ENCODE results near the gene PIH1D2. TPM values are rescaled to one million over a fixed set of nuclear protein-coding genes. Genes with fewer than 3 reads are reported as not detected.

PIH1D2 gene
- total and polyA plus RNA-seq, 9 of the 15 experiments (the other 6 are each of a cell fraction or from before 2014, with no cell fraction given) = 1.5 to 5.4 (median 3.0) TPM

GRCh38 chr11:112073941-112074811 lies at the start of gene PIH1D2, which contains the start of gene NKAPD1 (continued):
- TF ChIP-seq, protein P1, sequence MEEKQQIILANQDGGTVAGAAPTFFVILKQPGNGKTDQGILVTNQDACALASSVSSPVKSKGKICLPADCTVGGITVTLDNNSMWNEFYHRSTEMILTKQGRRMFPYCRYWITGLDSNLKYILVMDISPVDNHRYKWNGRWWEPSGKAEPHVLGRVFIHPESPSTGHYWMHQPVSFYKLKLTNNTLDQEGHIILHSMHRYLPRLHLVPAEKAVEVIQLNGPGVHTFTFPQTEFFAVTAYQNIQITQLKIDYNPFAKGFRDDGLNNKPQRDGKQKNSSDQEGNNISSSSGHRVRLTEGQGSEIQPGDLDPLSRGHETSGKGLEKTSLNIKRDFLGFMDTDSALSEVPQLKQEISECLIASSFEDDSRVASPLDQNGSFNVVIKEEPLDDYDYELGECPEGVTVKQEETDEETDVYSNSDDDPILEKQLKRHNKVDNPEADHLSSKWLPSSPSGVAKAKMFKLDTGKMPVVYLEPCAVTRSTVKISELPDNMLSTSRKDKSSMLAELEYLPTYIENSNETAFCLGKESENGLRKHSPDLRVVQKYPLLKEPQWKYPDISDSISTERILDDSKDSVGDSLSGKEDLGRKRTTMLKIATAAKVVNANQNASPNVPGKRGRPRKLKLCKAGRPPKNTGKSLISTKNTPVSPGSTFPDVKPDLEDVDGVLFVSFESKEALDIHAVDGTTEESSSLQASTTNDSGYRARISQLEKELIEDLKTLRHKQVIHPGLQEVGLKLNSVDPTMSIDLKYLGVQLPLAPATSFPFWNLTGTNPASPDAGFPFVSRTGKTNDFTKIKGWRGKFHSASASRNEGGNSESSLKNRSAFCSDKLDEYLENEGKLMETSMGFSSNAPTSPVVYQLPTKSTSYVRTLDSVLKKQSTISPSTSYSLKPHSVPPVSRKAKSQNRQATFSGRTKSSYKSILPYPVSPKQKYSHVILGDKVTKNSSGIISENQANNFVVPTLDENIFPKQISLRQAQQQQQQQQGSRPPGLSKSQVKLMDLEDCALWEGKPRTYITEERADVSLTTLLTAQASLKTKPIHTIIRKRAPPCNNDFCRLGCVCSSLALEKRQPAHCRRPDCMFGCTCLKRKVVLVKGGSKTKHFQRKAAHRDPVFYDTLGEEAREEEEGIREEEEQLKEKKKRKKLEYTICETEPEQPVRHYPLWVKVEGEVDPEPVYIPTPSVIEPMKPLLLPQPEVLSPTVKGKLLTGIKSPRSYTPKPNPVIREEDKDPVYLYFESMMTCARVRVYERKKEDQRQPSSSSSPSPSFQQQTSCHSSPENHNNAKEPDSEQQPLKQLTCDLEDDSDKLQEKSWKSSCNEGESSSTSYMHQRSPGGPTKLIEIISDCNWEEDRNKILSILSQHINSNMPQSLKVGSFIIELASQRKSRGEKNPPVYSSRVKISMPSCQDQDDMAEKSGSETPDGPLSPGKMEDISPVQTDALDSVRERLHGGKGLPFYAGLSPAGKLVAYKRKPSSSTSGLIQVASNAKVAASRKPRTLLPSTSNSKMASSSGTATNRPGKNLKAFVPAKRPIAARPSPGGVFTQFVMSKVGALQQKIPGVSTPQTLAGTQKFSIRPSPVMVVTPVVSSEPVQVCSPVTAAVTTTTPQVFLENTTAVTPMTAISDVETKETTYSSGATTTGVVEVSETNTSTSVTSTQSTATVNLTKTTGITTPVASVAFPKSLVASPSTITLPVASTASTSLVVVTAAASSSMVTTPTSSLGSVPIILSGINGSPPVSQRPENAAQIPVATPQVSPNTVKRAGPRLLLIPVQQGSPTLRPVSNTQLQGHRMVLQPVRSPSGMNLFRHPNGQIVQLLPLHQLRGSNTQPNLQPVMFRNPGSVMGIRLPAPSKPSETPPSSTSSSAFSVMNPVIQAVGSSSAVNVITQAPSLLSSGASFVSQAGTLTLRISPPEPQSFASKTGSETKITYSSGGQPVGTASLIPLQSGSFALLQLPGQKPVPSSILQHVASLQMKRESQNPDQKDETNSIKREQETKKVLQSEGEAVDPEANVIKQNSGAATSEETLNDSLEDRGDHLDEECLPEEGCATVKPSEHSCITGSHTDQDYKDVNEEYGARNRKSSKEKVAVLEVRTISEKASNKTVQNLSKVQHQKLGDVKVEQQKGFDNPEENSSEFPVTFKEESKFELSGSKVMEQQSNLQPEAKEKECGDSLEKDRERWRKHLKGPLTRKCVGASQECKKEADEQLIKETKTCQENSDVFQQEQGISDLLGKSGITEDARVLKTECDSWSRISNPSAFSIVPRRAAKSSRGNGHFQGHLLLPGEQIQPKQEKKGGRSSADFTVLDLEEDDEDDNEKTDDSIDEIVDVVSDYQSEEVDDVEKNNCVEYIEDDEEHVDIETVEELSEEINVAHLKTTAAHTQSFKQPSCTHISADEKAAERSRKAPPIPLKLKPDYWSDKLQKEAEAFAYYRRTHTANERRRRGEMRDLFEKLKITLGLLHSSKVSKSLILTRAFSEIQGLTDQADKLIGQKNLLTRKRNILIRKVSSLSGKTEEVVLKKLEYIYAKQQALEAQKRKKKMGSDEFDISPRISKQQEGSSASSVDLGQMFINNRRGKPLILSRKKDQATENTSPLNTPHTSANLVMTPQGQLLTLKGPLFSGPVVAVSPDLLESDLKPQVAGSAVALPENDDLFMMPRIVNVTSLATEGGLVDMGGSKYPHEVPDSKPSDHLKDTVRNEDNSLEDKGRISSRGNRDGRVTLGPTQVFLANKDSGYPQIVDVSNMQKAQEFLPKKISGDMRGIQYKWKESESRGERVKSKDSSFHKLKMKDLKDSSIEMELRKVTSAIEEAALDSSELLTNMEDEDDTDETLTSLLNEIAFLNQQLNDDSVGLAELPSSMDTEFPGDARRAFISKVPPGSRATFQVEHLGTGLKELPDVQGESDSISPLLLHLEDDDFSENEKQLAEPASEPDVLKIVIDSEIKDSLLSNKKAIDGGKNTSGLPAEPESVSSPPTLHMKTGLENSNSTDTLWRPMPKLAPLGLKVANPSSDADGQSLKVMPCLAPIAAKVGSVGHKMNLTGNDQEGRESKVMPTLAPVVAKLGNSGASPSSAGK (IDR thresholded peaks at IDR 0.05) = peak; percentile 24; the same call in 1 of the 2 replicates
- TF ChIP-seq, protein P2, sequence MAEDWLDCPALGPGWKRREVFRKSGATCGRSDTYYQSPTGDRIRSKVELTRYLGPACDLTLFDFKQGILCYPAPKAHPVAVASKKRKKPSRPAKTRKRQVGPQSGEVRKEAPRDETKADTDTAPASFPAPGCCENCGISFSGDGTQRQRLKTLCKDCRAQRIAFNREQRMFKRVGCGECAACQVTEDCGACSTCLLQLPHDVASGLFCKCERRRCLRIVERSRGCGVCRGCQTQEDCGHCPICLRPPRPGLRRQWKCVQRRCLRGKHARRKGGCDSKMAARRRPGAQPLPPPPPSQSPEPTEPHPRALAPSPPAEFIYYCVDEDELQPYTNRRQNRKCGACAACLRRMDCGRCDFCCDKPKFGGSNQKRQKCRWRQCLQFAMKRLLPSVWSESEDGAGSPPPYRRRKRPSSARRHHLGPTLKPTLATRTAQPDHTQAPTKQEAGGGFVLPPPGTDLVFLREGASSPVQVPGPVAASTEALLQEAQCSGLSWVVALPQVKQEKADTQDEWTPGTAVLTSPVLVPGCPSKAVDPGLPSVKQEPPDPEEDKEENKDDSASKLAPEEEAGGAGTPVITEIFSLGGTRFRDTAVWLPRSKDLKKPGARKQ (CRISPR knock-in tag; IDR thresholded peaks at IDR 0.05) = no peak
- TF ChIP-seq MTA1 (IDR thresholded peaks at IDR 0.05; ENCODE audit: borderline replicate concordance) = peak; percentile 66; the same call in 1 of the 2 replicates
- TF ChIP-seq RBM17 (IDR thresholded peaks at IDR 0.05; ENCODE audit: borderline replicate concordance, low read depth, low read length) = no peak
- TF ChIP-seq NFRKB (IDR thresholded peaks at IDR 0.05; ENCODE audit: low read depth) = peak; percentile 79; the same call in 1 of the 2 replicates
- TF ChIP-seq RBM39 (optimal IDR thresholded peaks at IDR 0.05; ENCODE audit: low read depth, low read length) = no peak
- TF ChIP-seq, protein P3, sequence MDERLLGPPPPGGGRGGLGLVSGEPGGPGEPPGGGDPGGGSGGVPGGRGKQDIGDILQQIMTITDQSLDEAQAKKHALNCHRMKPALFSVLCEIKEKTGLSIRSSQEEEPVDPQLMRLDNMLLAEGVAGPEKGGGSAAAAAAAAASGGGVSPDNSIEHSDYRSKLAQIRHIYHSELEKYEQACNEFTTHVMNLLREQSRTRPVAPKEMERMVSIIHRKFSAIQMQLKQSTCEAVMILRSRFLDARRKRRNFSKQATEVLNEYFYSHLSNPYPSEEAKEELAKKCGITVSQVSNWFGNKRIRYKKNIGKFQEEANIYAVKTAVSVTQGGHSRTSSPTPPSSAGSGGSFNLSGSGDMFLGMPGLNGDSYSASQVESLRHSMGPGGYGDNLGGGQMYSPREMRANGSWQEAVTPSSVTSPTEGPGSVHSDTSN (CRISPR knock-in tag; IDR thresholded peaks at IDR 0.05; ENCODE audit: low read depth) = no peak
- TF ChIP-seq, protein P3 (tag; conservative IDR thresholded peaks at IDR 0.05; ENCODE audit: low read depth) = no peak
